Suprapubic skin (tissue), 4 donors: ENCODE results near the gene RAD9B. TPM values are rescaled to one million over a fixed set of nuclear protein-coding genes. Genes with fewer than 3 reads are reported as not detected.

Experiments used
- total RNA-seq, 4 donors: library from RNA; depleted of rRNA; stranded (reverse); fragments of >200 nt; gene quantifications; one replicate each; pipeline ENCODE4 v1.1.0, GENCODE V29; 2016

The RAD9B gene
- total RNA-seq, 4 donors from 2014 or later = 0.19 to 0.47 (median 0.40) TPM; not detected in 1

Other genes starting within 250 kb of the RAD9B start
- 100 to 1,000 TPM in 3 of 4 donors, 10 to 100 TPM in 1; 95.9 to 138 (median 118) TPM for gene ATP2A2, start 221.1 kb upstream of the RAD9B start, total RNA-seq
- gene ANAPC7, start 98.6 kb upstream of the RAD9B start, total RNA-seq = 10 to 100 TPM; 39.6 to 56.6 (median 45.6) TPM
- 100 to 1,000 TPM; 163 to 290 (median 191) TPM for gene ARPC3, start 52.0 kb upstream of the RAD9B start, total RNA-seq
- 10 to 100 TPM in 3 of 4 donors, 1 to 10 TPM in 1; 9.6 to 17.1 (median 13.3) TPM for gene GPN3, start 34.1 kb upstream of the RAD9B start, total RNA-seq
- gene FAM216A, start 33.5 kb upstream of the RAD9B start, total RNA-seq = 1 to 10 TPM; 2.3 to 5.0 (median 3.2) TPM
- gene VPS29, start 220 bp upstream of the RAD9B start, total RNA-seq = 10 to 100 TPM; 72.2 to 96.1 (median 83.1) TPM
- gene PPTC7, start 81.0 kb downstream of the RAD9B start, total RNA-seq = 10 to 100 TPM; 24.6 to 36.6 (median 29.1) TPM
- 10 to 100 TPM; 18.9 to 46.4 (median 28.4) TPM for gene TCTN1, start 111.8 kb downstream of the RAD9B start, total RNA-seq
- 1 to 10 TPM; 1.3 to 6.0 (median 1.9) TPM for gene HVCN1, start 186.8 kb downstream of the RAD9B start, total RNA-seq
- 100 to 1,000 TPM in 2 of 4 donors, 10 to 100 TPM in 2; 83.6 to 107 (median 100) TPM for gene PPP1CC, start 240.6 kb downstream of the RAD9B start, total RNA-seq